Measurements from ENCODE around the gene CLIP3.

DNA sequence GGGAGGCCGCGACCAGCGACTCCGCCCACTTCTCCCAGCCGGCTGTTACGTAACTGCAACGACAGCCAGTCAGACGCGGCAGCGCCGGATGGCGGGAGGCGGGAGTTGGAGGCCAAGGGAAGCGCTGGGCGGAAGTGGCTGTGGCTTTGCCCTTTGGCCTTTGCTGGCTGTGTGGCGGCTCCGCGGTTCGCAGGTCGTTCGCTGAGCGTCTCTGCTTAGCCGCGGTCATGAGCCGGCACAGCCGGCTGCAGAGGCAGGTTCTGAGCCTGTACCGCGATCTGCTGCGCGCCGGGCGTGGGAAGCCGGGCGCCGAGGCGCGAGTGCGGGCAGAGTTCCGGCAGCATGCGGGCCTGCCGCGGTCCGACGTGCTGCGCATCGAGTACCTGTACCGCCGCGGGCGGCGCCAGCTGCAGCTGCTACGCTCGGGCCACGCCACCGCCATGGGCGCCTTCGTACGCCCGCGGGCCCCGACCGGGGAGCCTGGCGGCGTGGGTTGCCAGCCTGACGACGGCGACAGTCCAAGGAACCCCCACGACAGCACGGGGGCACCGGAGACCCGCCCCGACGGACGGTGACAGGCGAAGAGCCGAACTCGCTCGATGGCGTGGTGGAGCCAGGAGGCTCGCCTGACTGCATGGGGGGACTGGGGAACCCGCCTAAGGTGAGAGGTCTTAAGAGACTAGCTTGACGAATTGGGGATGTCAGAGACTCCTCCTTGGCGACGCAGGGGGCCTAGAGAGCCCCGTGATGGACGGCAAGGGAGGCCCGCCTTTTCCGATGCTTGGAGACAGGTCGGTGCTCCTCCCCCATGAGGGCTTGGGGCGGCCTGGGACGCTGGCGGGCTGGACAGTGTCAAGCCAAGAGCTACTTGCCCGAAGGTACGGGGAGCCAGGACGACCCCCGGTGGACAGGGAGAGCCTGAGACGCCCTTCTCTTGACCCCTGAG lies 37.4 kb downstream of the CLIP3 start, which contains the start of gene SDHAF1:
- TF ChIP-seq, protein P1, sequence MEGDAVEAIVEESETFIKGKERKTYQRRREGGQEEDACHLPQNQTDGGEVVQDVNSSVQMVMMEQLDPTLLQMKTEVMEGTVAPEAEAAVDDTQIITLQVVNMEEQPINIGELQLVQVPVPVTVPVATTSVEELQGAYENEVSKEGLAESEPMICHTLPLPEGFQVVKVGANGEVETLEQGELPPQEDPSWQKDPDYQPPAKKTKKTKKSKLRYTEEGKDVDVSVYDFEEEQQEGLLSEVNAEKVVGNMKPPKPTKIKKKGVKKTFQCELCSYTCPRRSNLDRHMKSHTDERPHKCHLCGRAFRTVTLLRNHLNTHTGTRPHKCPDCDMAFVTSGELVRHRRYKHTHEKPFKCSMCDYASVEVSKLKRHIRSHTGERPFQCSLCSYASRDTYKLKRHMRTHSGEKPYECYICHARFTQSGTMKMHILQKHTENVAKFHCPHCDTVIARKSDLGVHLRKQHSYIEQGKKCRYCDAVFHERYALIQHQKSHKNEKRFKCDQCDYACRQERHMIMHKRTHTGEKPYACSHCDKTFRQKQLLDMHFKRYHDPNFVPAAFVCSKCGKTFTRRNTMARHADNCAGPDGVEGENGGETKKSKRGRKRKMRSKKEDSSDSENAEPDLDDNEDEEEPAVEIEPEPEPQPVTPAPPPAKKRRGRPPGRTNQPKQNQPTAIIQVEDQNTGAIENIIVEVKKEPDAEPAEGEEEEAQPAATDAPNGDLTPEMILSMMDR (IDR thresholded peaks at IDR 0.05): peak in 3 of 6 experiments; percentile 8 to 17 (median 14)
- TF ChIP-seq EP300 (IDR thresholded peaks at IDR 0.05): no peak
- peak in 2 of 4 donors; percentile 62 to 82 for TF ChIP-seq POLR2A (IDR thresholded peaks at IDR 0.05)

Measured in upper lobe of left lung (tissue), 4 donors.